ENCODE results near the gene PPIL6.

Gene PPIL6

GRCh38 chr6:109379711-109380110 is 60.7 kb downstream of the PPIL6 start:
- TF ChIP-seq CTCF (IDR thresholded peaks at IDR 0.05; ENCODE audit: extremely low read depth, missing control alignments): no peak
- DNase-seq (ENCODE audit: low spot score): no peak

- no peak for DNase-seq (ENCODE audit: low spot score)
- no peak for TF ChIP-seq CTCF (IDR thresholded peaks at IDR 0.05; ENCODE audit: extremely low read depth, missing control alignments)
These were observed 62.7 kb downstream of the PPIL6 start for GRCh38 chr6:109377717-109378116.

- TF ChIP-seq CTCF (IDR thresholded peaks at IDR 0.05; ENCODE audit: extremely low read depth, missing control alignments): no peak
- no peak for DNase-seq (ENCODE audit: low spot score)
These were observed 66.0 kb downstream of the PPIL6 start for GRCh38 chr6:109374326-109374892.

- no peak for TF ChIP-seq CTCF (IDR thresholded peaks at IDR 0.05; ENCODE audit: extremely low read depth, missing control alignments)
- DNase-seq (ENCODE audit: low spot score): peak; percentile 55
These were observed 66.7 kb downstream of the PPIL6 start for GRCh38 chr6:109373762-109374161.

GRCh38 chr6:109373331-109373730 is 67.1 kb downstream of the PPIL6 start:
- DNase-seq (ENCODE audit: low spot score): no peak
- TF ChIP-seq CTCF (IDR thresholded peaks at IDR 0.05; ENCODE audit: extremely low read depth, missing control alignments): no peak

GRCh38 chr6:109372130-109372529 is 68.3 kb downstream of the PPIL6 start:
- no peak for TF ChIP-seq CTCF (IDR thresholded peaks at IDR 0.05; ENCODE audit: extremely low read depth, missing control alignments)

GRCh38 chr6:109370792-109371191 is 69.6 kb downstream of the PPIL6 start:
- no peak for DNase-seq (ENCODE audit: low spot score)
- TF ChIP-seq CTCF (IDR thresholded peaks at IDR 0.05; ENCODE audit: extremely low read depth, missing control alignments): no peak

More at GRCh38 chr6:109372130-109372529, 68.3 kb downstream of the PPIL6 start:
- DNase-seq (ENCODE audit: low spot score): no peak

All from GM20000 (cell line).